ENCODE results near the gene CDK17.
A peak's percentile ranks its signal among the peaks of the same experiment; 100 is the strongest.
"Not testable (repeated sequence)": the region's sequence is repeated elsewhere in the genome, so short reads cannot be mapped to it uniquely, and the experiment has no call there.

The CDK17 gene

DNA sequence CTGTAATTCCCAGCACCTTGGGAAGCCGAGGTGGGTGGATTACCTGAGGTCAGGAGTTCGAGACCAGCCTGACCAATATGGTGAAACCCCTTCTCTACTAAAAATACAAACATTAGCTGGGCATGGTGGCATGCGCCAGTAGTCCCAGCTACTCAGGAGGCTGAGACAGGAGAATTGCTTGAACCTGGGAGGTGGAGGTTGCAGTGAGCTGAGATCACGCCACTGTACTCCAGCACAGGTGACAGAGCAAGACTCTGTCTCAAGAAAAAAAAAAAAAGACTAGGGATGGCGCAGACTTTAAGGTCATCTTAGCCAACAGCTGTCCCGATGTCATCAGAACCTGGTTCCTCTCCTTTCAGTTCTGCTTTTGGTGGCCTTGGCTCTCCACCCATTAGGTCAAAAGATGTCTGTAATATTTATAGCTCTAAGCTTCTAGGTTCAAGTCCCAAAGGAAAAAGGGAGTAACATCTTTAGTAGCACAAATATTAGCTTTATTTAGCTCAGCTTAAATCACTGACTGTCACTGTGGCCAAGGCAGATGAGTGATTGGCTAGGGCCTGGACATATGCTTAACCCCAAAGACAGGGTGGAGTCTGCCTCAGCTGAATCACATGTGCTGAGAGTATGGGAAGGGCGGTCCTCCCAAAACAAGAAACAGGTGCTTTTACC is 7.3 kb upstream of the CDK17 start:
- H3K4me3 Mint-ChIP-seq; H3K36me3 Mint-ChIP-seq (ENCODE audit: low read depth); H3K27ac Mint-ChIP-seq; H3K27me3 Mint-ChIP-seq (ENCODE audit: low read depth); H3K9me3 Mint-ChIP-seq: not testable (repeated sequence)
- H3K4me1 Mint-ChIP-seq (ENCODE audit: low read depth): peaks cover 17% of the 10 kb centered on the region

DNA sequence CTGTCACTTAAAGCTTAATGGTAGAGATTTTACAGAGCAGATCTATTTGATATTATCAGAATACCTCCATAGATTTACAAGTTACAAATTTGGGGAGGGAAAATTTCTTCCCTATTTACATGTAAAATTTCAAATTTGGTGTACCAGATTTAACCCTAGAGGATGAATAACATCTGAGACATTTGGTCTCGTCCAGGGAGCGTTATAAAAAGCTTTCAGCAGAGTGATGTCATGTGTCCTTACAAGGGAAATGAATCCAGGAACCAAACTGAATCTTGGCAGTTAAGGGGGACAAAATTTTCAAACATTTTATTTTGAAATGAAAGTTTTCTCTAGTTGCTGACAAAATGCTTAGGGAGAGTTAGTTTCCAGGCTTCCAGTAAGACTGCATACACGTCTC is 4.5 kb upstream of the CDK17 start:
- Mint-ChIP-seq H3K4me3 (no peak overlapping the region), H3K27me3 (ENCODE audit: low read depth) (peaks cover 5% of the 10 kb centered on the region), H3K36me3 (ENCODE audit: low read depth) (peaks cover 2% of the 10 kb centered on the region), H3K27ac (no peak overlapping the region), H3K4me1 (ENCODE audit: low read depth) (peaks cover 27% of the 10 kb centered on the region), H3K9me3 (no peaks in the 10 kb centered on the region)

DNA sequence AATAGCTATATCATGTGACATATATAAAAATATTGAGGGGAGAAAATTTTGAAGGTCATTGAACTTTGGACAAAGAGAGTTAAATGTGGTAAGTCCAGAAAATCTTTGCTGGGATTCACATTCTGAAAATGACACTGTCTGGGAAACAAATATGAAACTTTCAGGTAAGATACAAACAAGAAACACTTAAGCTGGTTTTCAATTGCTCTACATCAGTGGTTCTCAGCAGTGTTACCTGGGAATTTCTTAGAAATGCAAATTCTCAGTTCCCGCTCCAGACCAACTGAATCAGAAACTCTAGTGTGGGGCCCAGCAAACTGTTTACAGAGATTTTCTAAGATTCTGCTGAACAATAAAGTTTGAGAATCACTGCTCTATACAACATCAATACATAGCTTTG is 3.6 kb upstream of the CDK17 start:
- peaks cover 3% of the 10 kb centered on the region for H3K27me3 Mint-ChIP-seq (ENCODE audit: low read depth)
- H3K27ac Mint-ChIP-seq: no peak overlapping the region
- H3K4me3 Mint-ChIP-seq: no peak overlapping the region
- peaks cover 2% of the 10 kb centered on the region for H3K36me3 Mint-ChIP-seq (ENCODE audit: low read depth)
- no peaks in the 10 kb centered on the region for H3K9me3 Mint-ChIP-seq
- peaks cover 26% of the 10 kb centered on the region for H3K4me1 Mint-ChIP-seq (ENCODE audit: low read depth)

DNA sequence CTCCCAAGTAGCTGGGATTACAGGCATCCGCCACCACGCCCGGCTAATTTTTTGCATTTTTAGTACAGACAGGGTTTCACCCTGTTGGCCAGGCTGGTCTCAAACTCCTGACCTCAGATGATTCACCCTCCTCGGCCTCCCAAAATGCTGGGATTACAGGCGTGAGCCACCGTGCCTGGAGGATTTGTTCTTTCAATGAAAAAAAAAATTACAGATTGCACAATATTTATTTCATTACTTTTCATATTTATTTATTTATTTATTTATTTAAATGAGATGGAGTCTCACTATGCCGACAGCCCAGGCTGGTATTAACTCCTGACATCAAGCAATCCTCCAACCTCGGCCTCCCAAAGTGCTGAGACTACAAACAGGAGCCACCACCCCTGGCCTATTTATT is 2.3 kb upstream of the CDK17 start:
- H3K36me3 Mint-ChIP-seq (ENCODE audit: low read depth); H3K27ac Mint-ChIP-seq; H3K4me3 Mint-ChIP-seq; H3K27me3 Mint-ChIP-seq (ENCODE audit: low read depth); H3K9me3 Mint-ChIP-seq: not testable (repeated sequence)
- H3K4me1 Mint-ChIP-seq (ENCODE audit: low read depth): peaks cover 31% of the 10 kb centered on the region

- Mint-ChIP-seq H3K27ac (peak overlapping the region; percentile 91), H3K4me1 (ENCODE audit: low read depth) (peaks cover 35% of the 10 kb centered on the region), H3K27me3 (ENCODE audit: low read depth) (no peaks in the 10 kb centered on the region), H3K4me3 (no peak overlapping the region), H3K36me3 (ENCODE audit: low read depth) (peaks cover 2% of the 10 kb centered on the region), H3K9me3 (no peaks in the 10 kb centered on the region)
Observed at GRCh38 chr12:96402061-96402460, 1.8 kb upstream of the CDK17 start.

GRCh38 chr12:96401076-96401871 is 1.0 kb upstream of the CDK17 start:
- H3K27me3 Mint-ChIP-seq (ENCODE audit: low read depth): no peaks in the 10 kb centered on the region
- no peaks in the 10 kb centered on the region for H3K9me3 Mint-ChIP-seq
- peak overlapping the region; percentile 91 for H3K27ac Mint-ChIP-seq
- no peaks in the 10 kb centered on the region for H3K36me3 Mint-ChIP-seq (ENCODE audit: low read depth)
- peaks cover 38% of the 10 kb centered on the region for H3K4me1 Mint-ChIP-seq (ENCODE audit: low read depth)
- peak overlapping the region; percentile 85 for H3K4me3 Mint-ChIP-seq

DNA sequence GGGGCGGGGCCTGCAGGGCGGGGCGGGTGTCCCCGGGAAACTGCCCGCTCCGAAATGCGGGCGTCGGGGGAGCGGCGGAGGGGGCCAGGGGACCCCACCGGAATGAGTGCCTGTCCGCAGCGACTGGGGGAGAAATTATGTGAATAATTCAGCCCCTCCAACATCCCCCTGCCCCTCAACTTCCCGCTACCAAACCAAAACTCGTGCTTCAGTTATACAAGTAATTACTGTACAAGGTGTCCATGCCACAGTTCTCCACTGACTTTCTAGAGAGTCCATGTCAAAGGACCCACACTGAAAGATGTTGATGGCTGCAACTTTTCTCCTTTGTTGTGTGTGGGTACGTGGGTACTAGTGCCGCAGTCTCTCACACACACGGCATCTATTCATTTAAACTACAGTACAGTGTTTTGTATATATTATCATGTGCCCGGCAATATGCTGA is 414 bp upstream of the CDK17 start:
- peak overlapping the region; percentile 85 for H3K4me3 Mint-ChIP-seq

GRCh38 chr12:96399120-96399918 is 920 bp downstream of the CDK17 start:
- Mint-ChIP-seq H3K27me3 (ENCODE audit: low read depth) (no peaks in the 10 kb centered on the region), H3K4me3 (peak overlapping the region; percentile 98), H3K36me3 (ENCODE audit: low read depth) (no peaks in the 10 kb centered on the region), H3K27ac (peak overlapping the region; percentile 90), H3K4me1 (ENCODE audit: low read depth) (peaks cover 48% of the 10 kb centered on the region), H3K9me3 (no peaks in the 10 kb centered on the region)

More for the DNA sequence above, 414 bp upstream of the CDK17 start:
- Mint-ChIP-seq H3K4me1 (ENCODE audit: low read depth) (peaks cover 45% of the 10 kb centered on the region), H3K9me3 (no peaks in the 10 kb centered on the region), H3K27me3 (ENCODE audit: low read depth) (no peaks in the 10 kb centered on the region), H3K36me3 (ENCODE audit: low read depth) (no peaks in the 10 kb centered on the region), H3K27ac (peak overlapping the region; percentile 91)

DNA sequence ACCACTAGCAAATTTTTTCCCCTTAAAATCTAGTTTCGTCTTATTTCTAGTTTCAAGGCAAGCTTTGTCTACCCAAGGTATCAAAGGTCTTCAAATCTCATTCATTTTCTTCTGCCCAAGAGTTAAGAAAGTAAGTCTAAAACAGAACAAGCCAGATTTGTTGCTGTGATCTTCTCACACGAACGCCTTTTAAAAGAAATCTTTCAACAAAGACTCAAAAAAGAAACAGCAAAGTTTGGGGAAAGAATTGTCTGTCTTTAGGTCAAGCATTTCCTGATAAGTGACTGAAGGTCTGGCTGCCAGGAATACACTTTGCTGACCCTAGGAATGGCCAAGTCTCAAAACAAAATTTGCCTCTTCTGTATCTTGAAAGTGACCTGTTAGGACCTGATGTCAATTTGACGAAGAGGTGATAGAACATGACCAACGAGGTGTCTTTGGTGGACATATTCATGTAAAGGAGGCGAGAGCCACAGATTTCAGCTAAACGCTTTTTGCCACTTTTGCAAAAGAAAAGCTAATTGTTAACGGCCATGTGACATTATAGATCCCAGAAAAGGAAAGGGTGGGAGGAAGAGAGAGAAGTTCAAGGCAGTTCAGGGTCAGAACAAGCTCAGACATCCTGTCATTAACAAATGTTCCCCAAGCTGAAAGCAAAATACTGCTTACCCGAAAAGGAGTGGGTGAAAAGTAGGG is 1.7 kb downstream of the CDK17 start:
- H3K4me1 Mint-ChIP-seq (ENCODE audit: low read depth): peaks cover 44% of the 10 kb centered on the region
- peak overlapping the region; percentile 90 for H3K27ac Mint-ChIP-seq
- no peaks in the 10 kb centered on the region for H3K9me3 Mint-ChIP-seq
- no peaks in the 10 kb centered on the region for H3K27me3 Mint-ChIP-seq (ENCODE audit: low read depth)
- peak overlapping the region; percentile 98 for H3K4me3 Mint-ChIP-seq
- no peaks in the 10 kb centered on the region for H3K36me3 Mint-ChIP-seq (ENCODE audit: low read depth)

DNA sequence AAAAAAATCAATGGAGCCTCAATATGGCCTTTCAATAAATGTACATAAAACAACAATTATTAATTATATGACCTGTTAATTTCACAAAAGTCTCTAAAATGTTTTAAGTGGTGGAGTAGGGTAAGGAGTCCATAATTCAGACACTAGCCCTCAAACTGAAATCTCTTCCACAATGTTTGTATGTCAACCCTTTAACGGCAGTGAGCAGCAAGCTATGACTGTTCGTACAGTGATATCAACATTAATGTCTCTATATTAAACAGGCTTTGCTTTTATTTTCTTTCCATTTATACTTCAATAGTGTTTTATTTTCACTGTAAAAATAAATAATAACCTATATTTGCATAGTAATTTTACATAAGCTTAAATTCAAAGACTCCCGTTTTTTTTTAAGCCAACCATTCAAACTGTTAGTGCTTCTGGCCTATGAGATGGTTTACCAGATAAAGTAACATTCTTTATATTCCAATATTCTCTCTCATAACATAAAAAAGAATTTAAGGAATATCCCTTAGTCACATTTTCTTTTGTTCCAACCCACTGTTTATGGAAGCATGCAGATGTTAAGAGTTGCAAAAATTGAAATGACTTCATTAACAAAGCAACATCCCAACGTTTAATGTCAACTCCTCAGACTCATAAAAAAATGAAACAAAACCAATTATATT is 2.3 kb downstream of the CDK17 start:
- Mint-ChIP-seq H3K4me1 (ENCODE audit: low read depth) (peaks cover 43% of the 10 kb centered on the region), H3K9me3 (no peaks in the 10 kb centered on the region), H3K27me3 (ENCODE audit: low read depth) (no peaks in the 10 kb centered on the region), H3K4me3 (peak overlapping the region; percentile 98), H3K27ac (peak overlapping the region; percentile 90), H3K36me3 (ENCODE audit: low read depth) (no peaks in the 10 kb centered on the region)

- Mint-ChIP-seq H3K27ac (no peak overlapping the region), H3K4me3 (peak overlapping the region; percentile 98), H3K9me3 (no peaks in the 10 kb centered on the region), H3K4me1 (ENCODE audit: low read depth) (peaks cover 45% of the 10 kb centered on the region), H3K27me3 (ENCODE audit: low read depth) (no peaks in the 10 kb centered on the region), H3K36me3 (ENCODE audit: low read depth) (no peaks in the 10 kb centered on the region)
Observed at GRCh38 chr12:96396914-96397313, 3.3 kb downstream of the CDK17 start.

GRCh38 chr12:96396209-96396608 is 4.0 kb downstream of the CDK17 start:
- Mint-ChIP-seq H3K4me1 (ENCODE audit: low read depth) (peaks cover 43% of the 10 kb centered on the region), H3K27ac (no peak overlapping the region), H3K9me3 (no peaks in the 10 kb centered on the region), H3K27me3 (ENCODE audit: low read depth) (no peaks in the 10 kb centered on the region), H3K36me3 (ENCODE audit: low read depth) (peaks cover 3% of the 10 kb centered on the region), H3K4me3 (no peak overlapping the region)

DNA sequence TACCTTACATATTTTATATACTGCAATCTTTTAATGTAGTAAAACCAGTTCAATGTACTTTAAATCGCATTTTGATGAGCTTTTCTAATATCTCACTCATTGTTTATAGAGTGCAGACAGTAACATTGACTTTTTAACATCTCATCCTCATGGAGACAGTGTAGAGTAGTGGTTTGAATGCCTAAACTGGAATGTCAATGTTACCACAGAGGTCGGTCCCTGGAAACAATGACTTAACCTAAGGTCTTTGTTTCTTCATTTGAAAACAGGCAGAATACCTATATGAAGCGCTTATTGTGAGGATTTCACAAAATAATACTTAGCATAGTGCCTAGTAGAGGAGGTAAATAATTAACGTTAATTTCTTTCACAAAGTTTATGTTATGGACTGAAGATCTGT is 5.0 kb downstream of the CDK17 start:
- H3K9me3 Mint-ChIP-seq: no peaks in the 10 kb centered on the region
- no peak overlapping the region for H3K4me3 Mint-ChIP-seq
- no peak overlapping the region for H3K27ac Mint-ChIP-seq
- H3K36me3 Mint-ChIP-seq (ENCODE audit: low read depth): peaks cover 5% of the 10 kb centered on the region
- H3K4me1 Mint-ChIP-seq (ENCODE audit: low read depth): peaks cover 39% of the 10 kb centered on the region
- H3K27me3 Mint-ChIP-seq (ENCODE audit: low read depth): no peaks in the 10 kb centered on the region

DNA sequence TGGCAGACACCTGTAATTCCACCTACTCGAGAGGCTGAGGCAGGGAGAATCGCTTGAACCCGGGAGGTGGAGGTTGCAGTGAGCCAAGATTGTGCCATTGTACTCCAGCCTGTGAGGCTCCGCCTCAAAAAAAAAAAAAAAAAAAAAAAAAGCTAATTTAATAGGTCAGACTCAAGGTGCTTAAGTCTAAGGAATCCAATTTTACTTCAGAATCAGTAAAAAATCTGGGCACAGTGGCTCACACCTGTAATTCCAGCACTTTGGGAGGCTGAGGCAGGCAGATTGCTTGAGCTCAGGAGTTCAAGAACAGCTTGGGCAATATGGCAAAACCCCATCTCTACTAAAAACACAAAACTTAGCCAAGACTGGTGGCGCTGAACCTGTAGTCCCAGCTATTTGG is 7.0 kb downstream of the CDK17 start:
- peaks cover 41% of the 10 kb centered on the region for H3K4me1 Mint-ChIP-seq (ENCODE audit: low read depth)
- H3K4me3 Mint-ChIP-seq; H3K27me3 Mint-ChIP-seq (ENCODE audit: low read depth); H3K9me3 Mint-ChIP-seq; H3K27ac Mint-ChIP-seq; H3K36me3 Mint-ChIP-seq (ENCODE audit: low read depth): not testable (repeated sequence)
